ENCODE measurements around the gene APOBEC3B.

DNA sequence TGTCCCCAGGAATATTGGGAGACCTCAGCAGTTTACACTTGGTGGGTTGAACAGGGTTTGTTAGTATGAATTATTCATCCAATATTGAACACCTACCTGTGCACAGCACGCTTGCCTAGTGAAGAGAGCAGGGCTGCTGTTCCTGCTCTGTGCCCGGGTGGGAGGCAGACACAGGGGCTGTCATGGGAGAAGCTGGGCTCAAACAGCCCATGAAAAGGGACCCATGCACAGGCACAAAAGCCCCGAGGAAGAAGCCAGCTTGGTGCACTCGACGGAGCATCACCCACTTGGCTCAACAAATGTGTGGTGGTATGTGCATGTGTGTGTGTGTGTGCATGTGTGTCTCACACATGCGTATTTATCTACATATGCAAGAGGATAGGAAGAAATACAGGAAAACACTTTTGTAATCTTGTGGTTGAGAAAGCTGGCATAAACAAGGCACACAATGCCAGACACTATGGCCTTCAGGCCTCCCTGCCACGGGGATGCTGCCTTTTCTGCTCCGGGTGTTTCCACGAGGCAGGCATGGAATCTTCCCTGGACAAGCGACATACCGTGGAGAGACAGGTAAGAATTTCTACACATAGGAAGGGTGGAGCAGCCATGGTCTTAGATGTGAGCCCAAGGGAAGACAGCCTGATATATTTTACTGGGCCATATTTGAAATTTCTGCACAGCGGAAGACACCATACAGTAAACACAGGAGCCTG, 29.7 kb upstream of the APOBEC3B start:
- TF ChIP-seq, protein P1, sequence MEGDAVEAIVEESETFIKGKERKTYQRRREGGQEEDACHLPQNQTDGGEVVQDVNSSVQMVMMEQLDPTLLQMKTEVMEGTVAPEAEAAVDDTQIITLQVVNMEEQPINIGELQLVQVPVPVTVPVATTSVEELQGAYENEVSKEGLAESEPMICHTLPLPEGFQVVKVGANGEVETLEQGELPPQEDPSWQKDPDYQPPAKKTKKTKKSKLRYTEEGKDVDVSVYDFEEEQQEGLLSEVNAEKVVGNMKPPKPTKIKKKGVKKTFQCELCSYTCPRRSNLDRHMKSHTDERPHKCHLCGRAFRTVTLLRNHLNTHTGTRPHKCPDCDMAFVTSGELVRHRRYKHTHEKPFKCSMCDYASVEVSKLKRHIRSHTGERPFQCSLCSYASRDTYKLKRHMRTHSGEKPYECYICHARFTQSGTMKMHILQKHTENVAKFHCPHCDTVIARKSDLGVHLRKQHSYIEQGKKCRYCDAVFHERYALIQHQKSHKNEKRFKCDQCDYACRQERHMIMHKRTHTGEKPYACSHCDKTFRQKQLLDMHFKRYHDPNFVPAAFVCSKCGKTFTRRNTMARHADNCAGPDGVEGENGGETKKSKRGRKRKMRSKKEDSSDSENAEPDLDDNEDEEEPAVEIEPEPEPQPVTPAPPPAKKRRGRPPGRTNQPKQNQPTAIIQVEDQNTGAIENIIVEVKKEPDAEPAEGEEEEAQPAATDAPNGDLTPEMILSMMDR (conservative IDR thresholded peaks at IDR 0.05 in 1 of 2, IDR thresholded peaks at IDR 0.05 in 1 of 2; ENCODE audit: extremely low read depth in 1 of 2, insufficient read depth in 1 of 2, low read depth in 1 of 2, low read length in 2 of 2): no peak
- TF ChIP-seq EZH2 (IDR thresholded peaks at IDR 0.05; ENCODE audit: borderline replicate concordance, low read length): no peak

Data from mammary epithelial cell (primary cell).